K562 (cell line): ENCODE measurements around the gene GLIPR2. TPM values are rescaled to one million over a fixed set of nuclear protein-coding genes. Genes with fewer than 3 reads are reported as not detected.

ENCODE experiments used
- ATAC-seq: fragments of 200-7000 bp; cut with Tn5 transposase; 3 replicates; pipeline ENCODE4 v1.9.1; 2020; ENCODE audit warnings: moderate library complexity
- BruUV-seq: library from RNA; stranded (reverse); fragments of 400-500 nt; replicated peaks from 2 replicates; lab custom pipeline; 2021; lab: Mats Ljungman, UMichigan
- CTCF ChIA-PET: fragments of 300-600 bp; formaldehyde crosslinking; extraction: SDS; loops from one replicate; lab custom pipeline; 2021; ENCODE audit warnings: low intra/inter-chr PET ratio; lab: Yijun Ruan, JAX
- POLR2A ChIA-PET: fragments of 300-600, 350-650 bp; sonication (Branson Sonifier 250); formaldehyde crosslinking; extraction: SDS; loops from one replicate; lab custom pipeline; 2021; ENCODE audit warnings: antibody characterized with exemption, inconsistent platforms; lab: Yijun Ruan, JAX
- DNase-seq, 4 experiments: peaks; one replicate each; pipeline versions ENCODE4 v3.0.0 to v3.0.0-alpha.2; 2011 to 2018; ENCODE audit warnings: low spot score in 3 of 4, mixed read lengths in 3 of 4; ENCODE audit errors: extremely low read depth in 1 of 4
- FAIRE-seq: peaks from 2 replicates; lab custom pipeline; 2011; peaks lifted over from hg19 to GRCh38; lab: Jason Lieb, UNC
- H2AFZ ChIP-seq: 2 replicates; pipeline ENCODE4 v1.6.0; 2011; ENCODE audit warnings: low read depth, low read length, control low read depth, inconsistent platforms
- H3K27ac ChIP-seq: fragments of 200-600 bp; 3 replicates; pipeline ENCODE4 v1.8.0; 2011; ENCODE audit warnings: low read depth, mild to moderate bottlenecking, control low read depth, inconsistent platforms, low read length, moderate library complexity, mixed read lengths; ENCODE audit errors: extremely low read depth
- H3K27me3 ChIP-seq, 2 experiments: fragments of 300-600 bp in 1 of 2; 2 replicates in 1 of 2; 3 replicates in 1 of 2; pipeline versions ENCODE4 v1.6.0 to v1.8.0; 2011; ENCODE audit warnings: inconsistent platforms in 2 of 2, low read length in 2 of 2, mild to moderate bottlenecking in 1 of 2, mixed read lengths in 1 of 2, moderate library complexity in 1 of 2; ENCODE audit not compliant: control insufficient read depth in 2 of 2, insufficient read depth in 2 of 2
- H3K36me3 ChIP-seq: fragments of 300-600 bp; 3 replicates; pipeline ENCODE4 v1.8.0; 2011; ENCODE audit warnings: mild to moderate bottlenecking, low read length, inconsistent platforms; ENCODE audit not compliant: control insufficient read depth, insufficient read depth
- H3K4me1 ChIP-seq, 2 experiments: fragments of 200-600 bp in 1 of 2; replicated peaks in 1 of 2; 2 replicates in 1 of 2; 3 replicates in 1 of 2; pipeline versions ENCODE4 v1.5.1 to v1.8.0; 2011; ENCODE audit warnings: inconsistent platforms in 2 of 2, low read length in 2 of 2, mild to moderate bottlenecking in 1 of 2, mixed read lengths in 1 of 2, moderate library complexity in 1 of 2; ENCODE audit not compliant: control insufficient read depth in 2 of 2, insufficient read depth in 2 of 2
- H3K4me2 ChIP-seq: 2 replicates; pipeline ENCODE4 v1.6.1; 2011; ENCODE audit warnings: low read length, control low read depth, inconsistent platforms, mixed read lengths; ENCODE audit not compliant: insufficient read depth
- H3K4me3 ChIP-seq: fragments of 200-600 bp; sonication (generic), shearing (Covaris generic); 2 replicates; pipeline ENCODE4 v1.5.1; 2016; ENCODE audit warnings: control low read depth, inconsistent platforms
- H3K79me2 ChIP-seq: fragments of 200-600 bp; 3 replicates; pipeline ENCODE4 v1.8.0; 2011; ENCODE audit warnings: low read length, inconsistent platforms; ENCODE audit not compliant: control insufficient read depth, insufficient read depth
- H3K9ac ChIP-seq, 2 experiments: 2 replicates each; pipeline versions ENCODE4 v1.6.0 to v1.6.1; 2011; ENCODE audit warnings: low read depth in 2 of 2, low read length in 2 of 2, control low read depth in 1 of 2, inconsistent platforms in 1 of 2, mild to moderate bottlenecking in 1 of 2, mixed read lengths in 1 of 2; ENCODE audit not compliant: insufficient read depth in 1 of 2
- H3K9me1 ChIP-seq: one replicate; pipeline ENCODE4 v1.6.0; 2011; ENCODE audit warnings: inconsistent platforms, mild to moderate bottlenecking, low read length, moderate library complexity; ENCODE audit not compliant: control insufficient read depth, insufficient read depth
- H3K9me3 ChIP-seq: replicated peaks from 2 replicates; pipeline ENCODE4 v1.5.1; 2011; ENCODE audit warnings: low read depth, low read length, inconsistent platforms; ENCODE audit not compliant: control insufficient read depth, insufficient read depth
- H4K20me1 ChIP-seq: replicated peaks from 2 replicates; pipeline ENCODE4 v1.6.1; 2011; ENCODE audit warnings: low read length, inconsistent platforms, mixed read lengths; ENCODE audit not compliant: control insufficient read depth, insufficient read depth
- CGGBP1 ChIP-seq: fragments of 250-450 bp; sonication (Bioruptor Pico); IDR thresholded peaks from 2 replicates; pipeline ENCODE4 v1.9.0; 2021; ENCODE audit warnings: mild to moderate bottlenecking
- CLOCK ChIP-seq: fragments of 250-450 bp; sonication (Bioruptor Pico); IDR thresholded peaks from 2 replicates; pipeline ENCODE4 v1.4.0; 2020; ENCODE audit warnings: mild to moderate bottlenecking, moderate library complexity, borderline replicate concordance
- EGR1 ChIP-seq: fragments of 450-650 bp; conservative IDR thresholded peaks from 2 replicates; pipeline ENCODE4 v1.6.1; 2017; ENCODE audit warnings: mild to moderate bottlenecking
- GABPA ChIP-seq: fragments of 200-800 bp; sonication (Bioruptor generic); conservative IDR thresholded peaks from 2 replicates; pipeline ENCODE4 v1.6.1; 2016; ENCODE audit warnings: low read depth, missing genetic modification characterization, missing compliant biosample characterization
- HMBOX1 ChIP-seq: sonication (generic); IDR thresholded peaks from 2 replicates; pipeline ENCODE4 v1.6.1; 2016
- MED1 ChIP-seq: sonication (generic); formaldehyde crosslinking; IDR thresholded peaks from 2 replicates; pipeline ENCODE4 v1.8.1; 2023; ENCODE audit warnings: missing genetic modification reagents, borderline replicate concordance
- RB1 ChIP-seq: fragments of 450-650 bp; IDR thresholded peaks from 2 replicates; pipeline ENCODE4 v1.6.1; 2017; ENCODE audit warnings: low read depth, mild to moderate bottlenecking
- VEZF1 ChIP-seq: fragments of 200-800 bp; sonication (Bioruptor generic); IDR thresholded peaks from 2 replicates; pipeline ENCODE4 v1.6.1; 2017; ENCODE audit warnings: missing genetic modification characterization, missing compliant biosample characterization
- ZFP36 ChIP-seq: fragments of 150-350 bp; IDR thresholded peaks from 2 replicates; pipeline ENCODE4 v1.6.1; 2018; ENCODE audit warnings: low read length, low read depth; ENCODE audit not compliant: partially characterized antibody
- ZMIZ1 ChIP-seq, 2 experiments: fragments of 150-350 bp in 1 of 2; IDR thresholded peaks; 2 replicates each; pipeline ENCODE4 v1.6.1; 2012 to 2016; ENCODE audit warnings: low read depth in 2 of 2, low read length in 2 of 2, mild to moderate bottlenecking in 1 of 2, moderate library complexity in 1 of 2
- WGBS: fragments of 100-300 bp; shearing (Covaris generic); methylation state at CpG from one replicate; pipeline ENCODE4 v1.1.6; 2016; ENCODE audit warnings: low coverage, mixed read lengths; ENCODE audit not compliant: insufficient coverage; ENCODE audit errors: missing lambda C conversion rate; 5-methylcytosine and 5-hydroxymethylcytosine counted together
- in situ Hi-C: fragments of 300-500 bp; cut with MboI; formaldehyde crosslinking; loops from 4 replicates; pipeline ENCODE4 v1.15.0; 2018; ENCODE audit warnings: inconsistent platforms, mixed read lengths
- intact Hi-C: fragments of 100-400 bp; cut with micrococcal nuclease; formaldehyde crosslinking; loops from 2 replicates; pipeline ENCODE4 v1.14.2; 2022
- polyA plus RNA-seq, 8 experiments: library from polyadenylated mRNA; depleted of rRNA in 4 of 8; stranded (reverse) in 5 of 8; unstranded in 3 of 8; fragments of >200 nt; fragmentation: Nextera tagmentation in 2 of 8; fragmentation: Illumina TruSeq in 1 of 8; extraction: Ambion mirVana in 2 of 8; extraction: Trizol in 1 of 8; gene quantifications; 2 replicates each; pipeline versions ENCODE4 v1.2.1 to v1.2.3, GENCODE V29; 2011 to 2014; ENCODE audit warnings: inconsistent platforms in 1 of 8, missing spikeins in 1 of 8
- total RNA-seq, 7 experiments: library from RNA; depleted of rRNA in 6 of 7; stranded (reverse); fragments of >200 nt in 6 of 7; fragmentation: Illumina TruSeq in 2 of 7; extraction: Trizol in 2 of 7; gene quantifications; 2 replicates each; pipeline versions ENCODE4 v1.2.1 to v1.2.3, GENCODE V29; 2011 to 2021; ENCODE audit warnings: low replicate concordance in 1 of 7

The GLIPR2 gene
- total and polyA plus RNA-seq, 9 of the 15 experiments (the other 6 are each of a cell fraction or from before 2014, with no cell fraction given), result 1.4 to 8.8 (median 2.9) TPM

- DNase-seq (peak; percentile 56 to 78 (median 59)), FAIRE-seq (peak; percentile 97), ATAC-seq (peak; percentile 99)
- no peak overlapping the region for H3K4me3 ChIP-seq
- no peak overlapping the region for H3K27ac ChIP-seq
- H3K27me3 ChIP-seq, result no peaks in the 10 kb centered on the region
- no peaks in the 10 kb centered on the region for H3K9me1 ChIP-seq
- H3K36me3 ChIP-seq, result no peaks in the 10 kb centered on the region
- ChIA-PET POLR2A (interaction anchor here (0.6 kb wide), 1 partner anchor 92 kb away, joined by 3 read pairs; no protein-coding TSS in a partner anchor), CTCF (interaction anchor here (0.6 to 2.4 kb wide), 5 partner anchors 43 to 1499 kb away, joined by 3 to 13 read pairs (median 4); no protein-coding TSS in a partner anchor)
- 12% methylated on average over 9 of the region's 10 CpGs for WGBS
- peak overlapping the region; percentile 70; the same call in 1 of the 2 replicates for H2AFZ ChIP-seq
- H3K4me1 ChIP-seq, result no peaks in the 10 kb centered on the region; a peak in 1 of 5 replicates
- H3K4me2 ChIP-seq, result no peak overlapping the region
- no peaks in the 10 kb centered on the region for H3K9me3 ChIP-seq
- intact Hi-C loops (loop anchor here (1.0 to 2.0 kb wide), 2 partner anchors 63 to 226 kb away; no protein-coding TSS in a partner anchor), in situ Hi-C loops (loop anchor here (5.0 kb wide), 1 partner anchor 64 kb away; the partner anchor contains the start of gene CCIN)
- no peak overlapping the region; a peak in 1 of 4 replicates for H3K9ac ChIP-seq
- no peaks in the 10 kb centered on the region for H3K79me2 ChIP-seq
- H4K20me1 ChIP-seq, result no peaks in the 10 kb centered on the region
- no TSS peak for BruUV-seq
- no peak for TF ChIP-seq CLOCK
- no peak for TF ChIP-seq CGGBP1 (CRISPR knock-in tag)
- no peak for TF ChIP-seq EGR1
- no peak for TF ChIP-seq ZMIZ1 (IDR thresholded peaks at IDR 0.05; ENCODE audit: low read depth in 2 of 2, low read length in 2 of 2)
- TF ChIP-seq GABPA (tag), result no peak
- no peak for TF ChIP-seq ZFP36
- peak; percentile 54; the same call in 1 of the 2 replicates for TF ChIP-seq RB1
- TF ChIP-seq HMBOX1, result peak; percentile 56
- 0 out of 2 replicates have a peak, but pooled peaks have one; percentile 10 for TF ChIP-seq VEZF1 (CRISPR knock-in tag)
- no peak for TF ChIP-seq MED1
Measured at GRCh38 chr9:36102742-36103495, 33.6 kb upstream of the GLIPR2 start.
